Adrenal gland (tissue), 5 donors: ENCODE measurements around the gene ABCC2.

ENCODE experiments used
- POLR2A ChIP-seq, 2 donors: fragments of 450-650 bp; IDR thresholded peaks; one replicate each; pipeline ENCODE4 v1.6.1; 2017; ENCODE audit warnings: antibody characterized with exemption in 2 of 2, mild to moderate bottlenecking in 2 of 2, moderate library complexity in 1 of 2
- TF ChIP-seq, protein P1 (sequence below), 6 experiments: fragments of 450-650 bp in 4 of 6; fragments of 200-600 bp in 2 of 6; sonication (generic) in 1 of 6; IDR thresholded peaks; 1 replicate in 5 of 6; 2 replicates in 1 of 6; pipeline versions ENCODE4 v1.5.1 to v1.8.0; 2016 to 2021; ENCODE audit warnings: antibody characterized with exemption in 6 of 6, mild to moderate bottlenecking in 2 of 6, moderate library complexity in 1 of 6
- donor health status: DM: no; HTN: no; CAD: no.

DNA sequence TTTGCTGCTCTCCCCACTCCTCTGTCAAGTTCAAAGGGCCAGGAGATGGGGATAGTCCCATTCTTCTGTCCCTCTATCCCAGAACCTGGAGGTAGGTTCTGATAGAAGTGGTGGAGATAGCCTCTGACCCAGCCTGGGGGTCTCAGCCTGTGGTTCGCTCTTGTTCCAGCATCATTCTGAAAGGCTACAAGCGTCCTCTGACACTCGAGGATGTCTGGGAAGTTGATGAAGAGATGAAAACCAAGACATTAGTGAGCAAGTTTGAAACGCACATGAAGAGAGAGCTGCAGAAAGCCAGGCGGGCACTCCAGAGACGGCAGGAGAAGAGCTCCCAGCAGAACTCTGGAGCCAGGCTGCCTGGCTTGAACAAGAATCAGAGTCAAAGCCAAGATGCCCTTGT is 14.5 kb downstream of the ABCC2 start:
- TF ChIP-seq, protein P1, sequence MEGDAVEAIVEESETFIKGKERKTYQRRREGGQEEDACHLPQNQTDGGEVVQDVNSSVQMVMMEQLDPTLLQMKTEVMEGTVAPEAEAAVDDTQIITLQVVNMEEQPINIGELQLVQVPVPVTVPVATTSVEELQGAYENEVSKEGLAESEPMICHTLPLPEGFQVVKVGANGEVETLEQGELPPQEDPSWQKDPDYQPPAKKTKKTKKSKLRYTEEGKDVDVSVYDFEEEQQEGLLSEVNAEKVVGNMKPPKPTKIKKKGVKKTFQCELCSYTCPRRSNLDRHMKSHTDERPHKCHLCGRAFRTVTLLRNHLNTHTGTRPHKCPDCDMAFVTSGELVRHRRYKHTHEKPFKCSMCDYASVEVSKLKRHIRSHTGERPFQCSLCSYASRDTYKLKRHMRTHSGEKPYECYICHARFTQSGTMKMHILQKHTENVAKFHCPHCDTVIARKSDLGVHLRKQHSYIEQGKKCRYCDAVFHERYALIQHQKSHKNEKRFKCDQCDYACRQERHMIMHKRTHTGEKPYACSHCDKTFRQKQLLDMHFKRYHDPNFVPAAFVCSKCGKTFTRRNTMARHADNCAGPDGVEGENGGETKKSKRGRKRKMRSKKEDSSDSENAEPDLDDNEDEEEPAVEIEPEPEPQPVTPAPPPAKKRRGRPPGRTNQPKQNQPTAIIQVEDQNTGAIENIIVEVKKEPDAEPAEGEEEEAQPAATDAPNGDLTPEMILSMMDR (IDR thresholded peaks at IDR 0.05) = no peak
- TF ChIP-seq POLR2A (IDR thresholded peaks at IDR 0.05) = no peak
